GM18526 (cell line): ENCODE measurements around the gene C5AR2.

ENCODE experiments used
- POLR2A ChIP-seq: IDR thresholded peaks from 3 replicates; pipeline ENCODE4 v1.6.1; 2011; ENCODE audit not compliant: insufficient read length; ENCODE audit errors: extremely low read depth

Gene C5AR2

GRCh38 chr19:47348819-47349795 lies 17.1 kb downstream of the C5AR2 start, which contains the start of gene DHX34:
DHX34 (plus strand) TSS chr19:47349315; CDS start chr19:47353031, 3,716 bp downstream.
- TF ChIP-seq POLR2A: peak; percentile 82

DNA sequence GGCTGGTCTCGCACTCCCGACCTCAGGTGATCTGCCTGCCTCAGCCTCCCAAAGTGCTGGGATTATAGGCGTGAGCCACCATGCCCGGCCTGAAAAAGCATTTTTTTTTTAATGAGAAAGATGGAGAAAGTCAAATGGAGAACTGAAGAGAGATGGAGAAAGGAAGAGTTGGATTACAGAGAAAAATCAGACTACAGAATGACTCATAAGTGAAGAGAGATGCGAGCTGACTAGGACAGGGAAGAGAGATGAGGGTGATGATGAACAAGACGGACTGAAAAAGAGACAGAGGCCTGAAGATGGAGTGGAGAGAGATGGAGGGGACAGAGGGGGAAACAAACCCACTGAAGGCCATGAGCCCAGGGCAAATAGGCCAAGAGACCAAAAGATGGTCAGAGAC lies 18.7 kb downstream of the C5AR2 start:
- no peak for TF ChIP-seq POLR2A

DNA sequence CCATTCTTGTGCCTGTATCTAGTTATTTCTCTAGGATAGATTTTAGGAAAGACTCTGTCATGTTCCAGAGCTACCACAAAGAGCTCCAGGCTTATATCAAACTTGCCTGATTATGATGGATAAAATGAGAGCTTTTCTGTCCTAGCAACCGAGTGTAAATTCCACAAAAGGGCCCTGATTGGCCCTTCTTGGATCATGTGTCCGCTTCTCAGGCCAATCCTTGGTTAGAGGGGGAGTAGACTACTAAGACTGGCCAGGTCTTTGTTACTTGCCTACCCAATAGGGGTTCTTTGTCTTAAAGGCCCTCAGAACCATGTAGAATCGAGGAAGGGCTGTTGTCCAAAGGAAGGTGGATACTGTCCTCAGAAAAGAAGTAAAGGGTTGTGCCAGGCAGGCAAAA lies 19.6 kb downstream of the C5AR2 start:
- no peak for TF ChIP-seq POLR2A

DNA sequence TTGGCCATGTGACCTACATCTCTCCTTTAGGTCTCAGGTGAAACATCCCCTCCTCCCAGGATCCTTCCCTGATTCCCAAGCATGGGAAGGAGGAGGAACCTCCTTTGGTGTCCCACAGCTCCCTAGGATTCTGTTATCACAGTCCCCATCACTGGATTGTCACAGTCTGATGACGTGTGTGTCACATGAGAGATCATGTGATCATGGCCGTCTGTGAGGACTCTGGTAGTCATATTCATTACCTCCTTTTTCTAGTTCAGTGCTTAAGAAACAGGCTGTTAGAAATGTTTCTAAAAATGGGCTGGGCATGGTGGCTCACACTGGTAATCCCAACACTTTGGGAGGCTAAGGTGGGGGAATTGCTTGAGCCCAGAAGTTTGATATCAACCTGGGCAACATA lies 20.1 kb downstream of the C5AR2 start:
- no peak for TF ChIP-seq POLR2A

GRCh38 chr19:47353307-47353712 lies 21.3 kb downstream of the C5AR2 start:
- no peak for TF ChIP-seq POLR2A

DNA sequence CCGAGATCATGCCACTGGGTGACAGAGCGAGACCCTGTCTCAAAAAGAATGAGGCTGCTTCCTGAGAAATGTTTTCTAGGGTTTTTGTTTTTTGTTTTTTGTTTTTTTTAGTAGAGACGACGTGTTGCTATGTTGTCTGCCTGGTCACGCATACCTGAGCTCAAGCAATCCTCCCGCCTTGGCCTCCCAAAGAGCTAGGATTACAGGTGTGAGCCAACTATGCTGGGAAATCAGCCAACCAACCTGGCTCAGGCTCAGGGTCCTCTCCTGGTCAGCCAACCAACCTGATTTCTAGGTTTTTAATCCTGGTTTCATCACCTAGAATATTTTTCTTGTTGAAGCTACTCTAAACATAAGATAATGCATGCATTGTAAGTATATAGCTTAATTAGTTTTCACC lies 24.9 kb downstream of the C5AR2 start:
- no peak for TF ChIP-seq POLR2A

GRCh38 chr19:47357788-47358680 lies 26.1 kb downstream of the C5AR2 start:
- no peak for TF ChIP-seq POLR2A

- TF ChIP-seq POLR2A: no peak
Observed at GRCh38 chr19:47358936-47359335, 27.0 kb downstream of the C5AR2 start.

- no peak for TF ChIP-seq POLR2A
Observed at GRCh38 chr19:47362321-47362720, 30.3 kb downstream of the C5AR2 start.

DNA sequence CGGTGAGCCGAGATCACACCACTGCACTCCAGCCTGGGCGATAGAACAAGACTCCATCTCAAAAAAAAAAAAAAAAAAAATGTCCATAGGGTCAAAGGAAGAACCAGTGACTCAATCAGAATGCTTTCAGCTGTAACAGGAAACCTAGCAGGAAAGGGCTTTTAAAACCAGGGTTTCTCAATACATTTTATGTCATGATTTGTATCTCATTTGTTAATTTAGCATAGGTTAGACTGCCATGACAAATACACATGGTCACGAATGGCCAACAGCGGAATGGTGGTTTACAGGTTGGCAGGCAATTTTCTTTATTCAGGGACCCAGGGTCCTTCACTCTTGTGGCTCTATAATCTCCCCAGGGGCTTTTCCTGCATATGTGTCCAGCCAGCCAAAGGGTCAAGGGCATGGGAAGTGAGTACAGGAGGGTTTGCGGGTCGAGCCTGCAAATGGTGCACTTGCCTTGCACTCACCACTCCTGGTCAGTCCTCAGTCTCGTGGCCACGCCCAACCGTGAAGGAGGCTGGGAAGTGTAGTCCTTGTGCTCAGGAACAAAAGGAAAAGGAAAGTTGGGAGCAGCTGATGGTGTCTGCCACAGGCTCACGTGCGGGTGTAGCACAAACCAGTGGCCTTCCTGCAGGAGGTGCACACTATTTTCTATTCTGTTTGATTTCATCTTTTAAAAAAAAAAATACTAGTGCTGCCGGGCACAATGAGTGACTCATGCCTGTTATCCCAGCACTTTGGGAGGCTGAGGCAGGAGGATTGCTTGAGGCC lies 32.0 kb downstream of the C5AR2 start:
- no peak for TF ChIP-seq POLR2A

GRCh38 chr19:47370045-47370611 lies 38.2 kb downstream of the C5AR2 start:
- no peak for TF ChIP-seq POLR2A

GRCh38 chr19:47371261-47371660 lies 39.3 kb downstream of the C5AR2 start:
- no peak for TF ChIP-seq POLR2A

GRCh38 chr19:47372603-47373002 lies 40.6 kb downstream of the C5AR2 start:
- no peak for TF ChIP-seq POLR2A
